H1 (cell line): Measurements from ENCODE around the gene RPL22L1. TPM values are rescaled to one million over a fixed set of nuclear protein-coding genes. Genes with fewer than 3 reads are reported as not detected.

Source experiments
- CTCF ChIA-PET: fragments of 300-600 bp; sonication (Branson Sonifier 250); formaldehyde crosslinking; loops from one replicate; lab custom pipeline; 2021; ENCODE audit not compliant: partially characterized antibody; lab: Charles Lee
- POLR2A ChIA-PET: fragments of 300-600 bp; sonication (Branson Sonifier 250); formaldehyde crosslinking; loops from one replicate; lab custom pipeline; 2021; ENCODE audit warnings: inconsistent platforms; ENCODE audit not compliant: partially characterized antibody; lab: Charles Lee
- DNase-seq, 2 experiments: peaks; one replicate each; pipeline versions ENCODE4 v3.0.0 to v3.0.0-alpha.2; 2010 to 2022; ENCODE audit warnings: low spot score in 2 of 2, low read depth in 1 of 2, mixed read lengths in 1 of 2
- FAIRE-seq: peaks from 2 replicates; lab custom pipeline; 2011; peaks lifted over from hg19 to GRCh38; lab: Jason Lieb, UNC
- H2AFZ ChIP-seq: 2 replicates; pipeline ENCODE4 v1.8.1; 2012; ENCODE audit warnings: low read length, inconsistent platforms
- H2AK5ac ChIP-seq: 2 replicates; pipeline ENCODE4 v1.6.1; 2013; ENCODE audit warnings: low read depth, low read length
- H2BK120ac ChIP-seq: replicated peaks from 2 replicates; pipeline ENCODE3; 2013; ENCODE audit warnings: low read depth, low read length, inconsistent platforms
- H2BK12ac ChIP-seq: 2 replicates; pipeline ENCODE4 v1.6.1; 2013; ENCODE audit warnings: low read depth, low read length
- H2BK15ac ChIP-seq: 2 replicates; pipeline ENCODE4 v1.6.1; 2013; ENCODE audit warnings: low read length
- H2BK20ac ChIP-seq: 2 replicates; pipeline ENCODE4 v1.6.1; 2013; ENCODE audit warnings: low read length
- H2BK5ac ChIP-seq: 2 replicates; pipeline ENCODE4 v1.6.1; 2013; ENCODE audit warnings: low read depth, low read length
- H3K14ac ChIP-seq: 2 replicates; pipeline ENCODE4 v1.6.1; 2013; ENCODE audit warnings: inconsistent platforms; ENCODE audit not compliant: insufficient read length
- H3K18ac ChIP-seq: 2 replicates; pipeline ENCODE4 v1.6.1; 2013; ENCODE audit warnings: low read length; ENCODE audit errors: extremely low read depth
- H3K23ac ChIP-seq: 2 replicates; pipeline ENCODE4 v1.6.1; 2013; ENCODE audit warnings: inconsistent platforms; ENCODE audit not compliant: insufficient read length
- H3K23me2 ChIP-seq: 2 replicates; pipeline ENCODE4 v1.6.1; 2013; ENCODE audit warnings: low read depth, low read length
- H3K27ac ChIP-seq: 2 replicates; pipeline ENCODE4 v1.6.1; 2011; ENCODE audit warnings: low read depth, low read length, inconsistent platforms
- H3K27me3 ChIP-seq, 4 experiments: replicated peaks in 1 of 4; 1 replicate in 1 of 4; 2 replicates in 3 of 4; pipeline versions ENCODE4 v1.6.1 to v1.8.1; 2011 to 2013; ENCODE audit warnings: low read length in 3 of 4, mild to moderate bottlenecking in 3 of 4, inconsistent platforms in 2 of 4, mixed read lengths in 2 of 4, moderate library complexity in 1 of 4; ENCODE audit not compliant: control insufficient read depth in 3 of 4, insufficient read depth in 3 of 4; ENCODE audit errors: extremely low read depth in 1 of 4
- H3K36me3 ChIP-seq, 4 experiments: 2 replicates each; pipeline versions ENCODE4 v1.6.1 to v1.8.1; 2011 to 2013; ENCODE audit warnings: mild to moderate bottlenecking in 4 of 4, low read length in 3 of 4, moderate library complexity in 2 of 4, control low read depth in 1 of 4, inconsistent platforms in 1 of 4; ENCODE audit not compliant: insufficient read depth in 4 of 4, control insufficient read depth in 2 of 4
- H3K4ac ChIP-seq: replicated peaks from 2 replicates; pipeline ENCODE3; 2013; ENCODE audit warnings: low read length, low read depth, mixed read lengths, inconsistent platforms; ENCODE audit not compliant: insufficient read length
- H3K4me1 ChIP-seq, 4 experiments: replicated peaks in 1 of 4; 1 replicate in 1 of 4; 2 replicates in 3 of 4; pipeline versions ENCODE4 v1.6.1 to v1.8.1; 2011 to 2013; ENCODE audit warnings: low read length in 3 of 4, inconsistent platforms in 2 of 4, mixed read lengths in 1 of 4; ENCODE audit not compliant: insufficient read depth in 4 of 4, control insufficient read depth in 3 of 4
- H3K4me2 ChIP-seq, 2 experiments: 2 replicates each; pipeline versions ENCODE4 v1.6.1 to v1.8.1; 2011 to 2013; ENCODE audit warnings: low read depth in 2 of 2, low read length in 2 of 2, control low read depth in 1 of 2, inconsistent platforms in 1 of 2, mild to moderate bottlenecking in 1 of 2; ENCODE audit not compliant: insufficient read depth in 1 of 2
- H3K4me3 ChIP-seq, 4 experiments: fragments of 200-600, 300-600 bp in 1 of 4; sonication (generic), shearing (Covaris generic), sonication (Bioruptor Twin) in 1 of 4; 2 replicates each; pipeline versions ENCODE4 v1.5.1 to v1.8.1; 2011 to 2016; ENCODE audit warnings: low read length in 4 of 4, low read depth in 3 of 4, control low read depth in 2 of 4, inconsistent platforms in 2 of 4, mild to moderate bottlenecking in 2 of 4, mixed read lengths in 1 of 4, moderate library complexity in 1 of 4; ENCODE audit not compliant: insufficient read depth in 2 of 4; ENCODE audit errors: extremely low read depth in 1 of 4
- H3K56ac ChIP-seq: replicated peaks from 2 replicates; pipeline ENCODE3; 2013; ENCODE audit warnings: low read depth, mild to moderate bottlenecking, mixed read lengths, low read length, inconsistent platforms; ENCODE audit not compliant: insufficient read length
- H3K79me1 ChIP-seq: 2 replicates; pipeline ENCODE4 v1.6.1; 2013; ENCODE audit warnings: low read depth, low read length, control low read depth
- H3K79me2 ChIP-seq, 2 experiments: 2 replicates each; pipeline versions ENCODE4 v1.6.1 to v1.8.1; 2012 to 2013; ENCODE audit warnings: low read length in 2 of 2, mild to moderate bottlenecking in 2 of 2, inconsistent platforms in 1 of 2; ENCODE audit not compliant: insufficient read depth in 2 of 2, control insufficient read depth in 1 of 2
- H3K9ac ChIP-seq, 4 experiments: replicated peaks in 1 of 4; 1 replicate in 1 of 4; 2 replicates in 3 of 4; pipeline versions ENCODE4 v1.6.1 to v1.8.1; 2011 to 2013; ENCODE audit warnings: low read depth in 3 of 4, low read length in 3 of 4, control low read depth in 2 of 4, mild to moderate bottlenecking in 2 of 4, moderate library complexity in 2 of 4, inconsistent platforms in 1 of 4; ENCODE audit errors: extremely low read depth in 1 of 4
- H3K9me3 ChIP-seq, 2 experiments: 2 replicates each; pipeline versions ENCODE4 v1.6.1 to v1.8.1; 2012 to 2013; ENCODE audit warnings: mild to moderate bottlenecking in 2 of 2, moderate library complexity in 2 of 2, control low read depth in 1 of 2, inconsistent platforms in 1 of 2, low read depth in 1 of 2, low read length in 1 of 2, mixed read lengths in 1 of 2; ENCODE audit not compliant: insufficient read depth in 2 of 2
- H4K20me1 ChIP-seq, 2 experiments: replicated peaks in 1 of 2; 2 replicates each; pipeline versions ENCODE3 to v1.8.1; 2011 to 2013; ENCODE audit warnings: inconsistent platforms in 2 of 2, low read length in 2 of 2, mild to moderate bottlenecking in 1 of 2; ENCODE audit not compliant: insufficient read depth in 2 of 2, control insufficient read depth in 1 of 2
- H4K5ac ChIP-seq: 2 replicates; pipeline ENCODE4 v1.6.1; 2013; ENCODE audit warnings: low read length, low read depth, mixed read lengths, inconsistent platforms; ENCODE audit not compliant: insufficient read length
- H4K8ac ChIP-seq: 2 replicates; pipeline ENCODE4 v1.8.0; 2013; ENCODE audit warnings: mild to moderate bottlenecking, moderate library complexity, low read length, inconsistent platforms; ENCODE audit not compliant: insufficient read depth; ENCODE audit errors: extremely low read depth
- H4K91ac ChIP-seq: replicated peaks from 2 replicates; pipeline ENCODE3; 2013; ENCODE audit warnings: low read length, mixed read lengths, inconsistent platforms; ENCODE audit not compliant: insufficient read length
- CBX5 ChIP-seq: fragments of 300-800, 300-1000 bp; sonication (generic); IDR thresholded peaks from 2 replicates; pipeline ENCODE4 v1.7.1; 2016; ENCODE audit warnings: antibody characterized with exemption, low read length, low read depth
- CHD1 ChIP-seq: IDR thresholded peaks from 2 replicates; pipeline ENCODE4 v1.6.1; 2012; ENCODE audit warnings: low read depth, low read length, improper control_type of control experiment
- CTBP2 ChIP-seq: IDR thresholded peaks from 2 replicates; pipeline ENCODE4 v1.7.0; 2011; ENCODE audit warnings: borderline replicate concordance, mild to moderate bottlenecking, moderate library complexity, mixed read lengths, low read length; ENCODE audit not compliant: insufficient read depth, insufficient read length
- EGR1 ChIP-seq: IDR thresholded peaks from 2 replicates; pipeline ENCODE4 v1.6.1; 2011; ENCODE audit warnings: low read depth, low read length, borderline replicate concordance
- GABPA ChIP-seq: IDR thresholded peaks from 2 replicates; pipeline ENCODE4 v1.6.1; 2011; ENCODE audit warnings: mild to moderate bottlenecking, low read length, moderate library complexity, borderline replicate concordance; ENCODE audit not compliant: insufficient read depth
- HDAC6 ChIP-seq: IDR thresholded peaks from one replicate; pipeline ENCODE4 v1.7.1; 2012; ENCODE audit warnings: low read depth, mild to moderate bottlenecking, inconsistent platforms, low read length, moderate library complexity
- KDM1A ChIP-seq: fragments of 200-600, 300-600 bp; sonication (generic); IDR thresholded peaks from 2 replicates; pipeline ENCODE4 v1.7.1; 2016; ENCODE audit warnings: mild to moderate bottlenecking, low read length, borderline replicate concordance
- KDM5A ChIP-seq: fragments of 200-600 bp; IDR thresholded peaks from 2 replicates; pipeline ENCODE4 v1.7.1; 2012; ENCODE audit warnings: mild to moderate bottlenecking, low read length, inconsistent platforms, mixed read lengths
- MAX ChIP-seq: IDR thresholded peaks from 2 replicates; pipeline ENCODE4 v1.6.1; 2012; ENCODE audit warnings: inconsistent platforms
- NANOG ChIP-seq: IDR thresholded peaks from 2 replicates; pipeline ENCODE4 v1.6.1; 2011; ENCODE audit warnings: low read length, low read depth, mild to moderate bottlenecking, inconsistent platforms; ENCODE audit not compliant: insufficient read depth, poor library complexity, severe bottlenecking
- SP1 ChIP-seq: IDR thresholded peaks from 2 replicates; pipeline ENCODE4 v1.6.1; 2011; ENCODE audit warnings: low read depth, low read length
- SP2 ChIP-seq: IDR thresholded peaks from 2 replicates; pipeline ENCODE4 v1.6.1; 2012; ENCODE audit warnings: mild to moderate bottlenecking, low read length, inconsistent platforms
- SP4 ChIP-seq: IDR thresholded peaks from 2 replicates; pipeline ENCODE4 v1.6.1; 2012; ENCODE audit warnings: low read length, inconsistent platforms
- polyA plus RNA-seq, 7 experiments: library from polyadenylated mRNA; depleted of rRNA in 3 of 7; stranded (reverse) in 5 of 7; unstranded in 2 of 7; fragments of >200 nt in 5 of 7; fragments of 200-250 nt in 2 of 7; gene quantifications; 1 replicate in 5 of 7; 2 replicates in 1 of 7; 4 replicates in 1 of 7; pipeline versions ENCODE4 v1.2.1 to v1.2.3, GENCODE V29; 2011 to 2013; ENCODE audit warnings: missing spikeins in 2 of 7, mixed read lengths in 2 of 7
- total RNA-seq: library from RNA; stranded (reverse); fragmentation: NEBNext Ultra II Directional; extraction: Animal tissue kit (Norgen Biotek cat#: 25700); gene quantifications from 2 replicates; pipeline ENCODE4 v1.2.1, GENCODE V29; 2021

Gene RPL22L1
- total and polyA plus RNA-seq, 2 of the 8 experiments (the other 6 are each of a cell fraction or from before 2014, with no cell fraction given), result 99.9 to 280 TPM

- Histone ChIP-seq H2AK5ac (no peak overlapping the region), H3K27me3 (no peaks in the 10 kb centered on the region), H4K8ac (no peak overlapping the region), H3K36me3 (no peaks in the 10 kb centered on the region), H3K14ac (no peak overlapping the region), H2BK5ac (no peak overlapping the region), H3K4me3 (no peak overlapping the region), H2AFZ (no peak overlapping the region), H3K23me2 (no peaks in the 10 kb centered on the region), H2BK20ac (no peak overlapping the region), H3K4ac (no peak overlapping the region), H2BK12ac (no peak overlapping the region), H2BK120ac (no peak overlapping the region), H3K4me2 (no peak overlapping the region), H3K27ac (no peak overlapping the region), H4K91ac (no peak overlapping the region), H3K9ac (no peak overlapping the region), H3K23ac (no peak overlapping the region), H3K56ac (no peak overlapping the region), H4K5ac (no peak overlapping the region), H3K79me1 (no peaks in the 10 kb centered on the region), H3K79me2 (no peaks in the 10 kb centered on the region), H2BK15ac (no peak overlapping the region), H3K18ac (no peak overlapping the region), H3K9me3 (no peaks in the 10 kb centered on the region), H4K20me1 (no peaks in the 10 kb centered on the region), H3K4me1 (no peaks in the 10 kb centered on the region)
- CTCF ChIA-PET, result interaction anchor here (1.1 kb wide), 1 partner anchor 17 kb away, joined by 3 read pairs; no protein-coding TSS in a partner anchor
- DNase-seq, result no peak
- FAIRE-seq, result no peak
- no peak for TF ChIP-seq CHD1
- no peak for TF ChIP-seq KDM1A
- TF ChIP-seq GABPA, result no peak
- no peak for TF ChIP-seq CTBP2
- no peak for TF ChIP-seq HDAC6
- TF ChIP-seq SP2, result no peak
- no peak for TF ChIP-seq MAX
- TF ChIP-seq NANOG, result no peak
- no peak for TF ChIP-seq CBX5
- no peak for TF ChIP-seq SP1
- TF ChIP-seq SP4, result no peak
- no peak for TF ChIP-seq KDM5A
- TF ChIP-seq EGR1, result no peak
- POLR2A ChIA-PET, result interaction anchor here (0.9 to 1.8 kb wide), 2 partner anchors 17 to 18 kb away, joined by 3 to 4 read pairs; no protein-coding TSS in a partner anchor
Observed at GRCh38 chr3:170889132-170889531, 19.1 kb upstream of the RPL22L1 start.
